ENCODE results near the gene NR3C1.

Gene NR3C1

DNA sequence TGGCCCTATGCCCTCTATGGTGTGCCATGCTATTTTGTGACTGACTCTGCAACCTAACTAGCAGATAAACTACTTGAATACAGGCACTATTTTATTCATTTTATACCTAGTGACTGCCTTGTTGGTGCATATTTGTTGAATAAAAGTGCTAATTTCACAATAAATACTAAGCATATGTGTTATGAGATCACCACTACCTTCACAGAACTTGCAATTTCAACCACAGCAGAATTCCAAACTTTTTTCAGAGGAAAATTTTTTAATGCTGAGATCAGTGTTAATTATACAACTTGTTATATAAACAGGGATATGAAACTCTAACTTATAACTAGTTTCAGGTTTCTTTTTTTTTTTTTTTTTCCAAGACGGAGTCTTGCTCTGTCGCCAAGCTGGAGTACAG is 94.8 kb downstream of the NR3C1 start:
- DNase-seq (ENCODE audit: low read depth) = no peak

- DNase-seq (ENCODE audit: low read depth) = no peak
These were observed 97.4 kb downstream of the NR3C1 start for GRCh38 chr5:143306040-143306439.

DNA sequence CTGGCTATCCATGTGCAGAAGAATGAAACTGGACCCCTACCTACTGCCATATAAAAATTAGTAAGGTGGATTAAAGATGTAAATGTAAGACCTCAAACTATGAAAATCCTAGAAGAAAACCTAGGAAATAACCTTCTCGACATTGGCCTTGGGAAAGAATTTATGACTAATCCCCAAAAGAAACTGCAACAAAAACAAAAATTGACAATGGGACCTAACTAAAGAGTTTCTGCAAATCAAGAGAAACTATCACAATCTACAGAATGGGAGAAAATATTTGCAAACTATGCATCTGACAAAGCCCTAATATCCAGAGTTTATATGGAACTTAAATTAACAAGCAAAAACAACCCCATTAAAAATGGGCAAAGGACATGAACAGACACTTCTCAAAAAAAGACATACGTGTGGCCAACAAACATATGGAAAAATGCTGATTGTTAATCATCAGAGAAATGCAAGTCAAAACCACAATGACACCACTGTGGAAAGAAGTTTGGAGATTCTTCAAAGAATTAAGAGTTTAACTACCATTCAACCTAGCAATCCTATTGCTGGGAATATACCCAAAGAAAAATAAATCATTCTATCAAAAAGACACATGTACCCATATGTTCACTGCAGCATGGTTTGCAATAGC is 98.5 kb downstream of the NR3C1 start:
- no peak for DNase-seq (ENCODE audit: low read depth)

DNA sequence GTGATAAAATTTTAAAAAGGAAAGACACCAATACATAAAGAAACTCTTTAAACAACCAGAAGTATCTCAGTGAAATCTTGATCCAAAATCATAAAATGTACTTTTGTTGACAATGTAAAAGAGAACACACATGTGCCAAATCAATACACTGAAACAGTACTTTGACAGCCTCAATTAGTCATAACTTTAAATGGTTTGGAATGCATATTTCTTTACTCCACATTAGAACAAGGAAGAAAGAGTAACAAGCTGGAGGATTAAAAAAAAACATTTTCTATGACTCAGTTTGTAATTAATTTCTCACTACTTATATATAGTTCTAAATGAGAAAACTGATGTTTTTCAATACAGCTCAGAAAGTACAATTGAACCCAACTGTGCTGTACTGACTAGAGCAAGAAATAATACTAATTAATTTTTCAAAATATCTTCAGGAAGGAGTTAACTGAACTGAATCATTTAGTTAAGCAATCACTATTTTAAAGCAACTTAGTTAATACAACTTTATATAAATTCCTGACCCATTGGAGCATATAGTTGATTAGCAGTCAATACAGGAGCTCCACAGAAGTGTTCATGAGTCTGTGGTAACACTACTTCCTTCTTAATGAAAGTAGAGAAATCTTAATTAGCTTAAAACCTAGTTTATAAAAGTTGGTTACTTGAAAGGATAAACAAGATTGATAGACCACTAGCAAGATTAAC is 101.0 kb downstream of the NR3C1 start:
- no peak for DNase-seq (ENCODE audit: low read depth)

DNA sequence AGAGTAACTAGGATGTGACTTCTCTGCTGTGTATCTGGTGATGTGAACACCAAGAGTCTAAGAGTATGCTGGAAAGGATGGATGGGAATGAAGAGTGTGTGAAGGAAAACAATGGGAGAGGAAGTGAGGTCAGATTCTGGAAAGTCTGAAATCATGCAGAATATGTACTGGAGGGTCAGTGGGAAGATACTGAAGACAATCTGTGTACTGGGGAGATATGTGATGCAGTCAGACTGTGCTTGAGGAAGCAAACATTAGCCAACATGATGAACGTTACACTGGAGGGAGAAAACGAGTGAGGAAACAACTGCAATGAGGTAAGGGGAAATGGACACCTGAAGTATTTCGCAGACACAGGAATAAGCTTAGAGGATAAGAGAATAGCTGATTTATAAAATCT is 105.7 kb downstream of the NR3C1 start:
- no peak for DNase-seq (ENCODE audit: low read depth)

- DNase-seq (ENCODE audit: low read depth) = no peak
These were observed 113.4 kb downstream of the NR3C1 start for GRCh38 chr5:143290125-143290524.

DNA sequence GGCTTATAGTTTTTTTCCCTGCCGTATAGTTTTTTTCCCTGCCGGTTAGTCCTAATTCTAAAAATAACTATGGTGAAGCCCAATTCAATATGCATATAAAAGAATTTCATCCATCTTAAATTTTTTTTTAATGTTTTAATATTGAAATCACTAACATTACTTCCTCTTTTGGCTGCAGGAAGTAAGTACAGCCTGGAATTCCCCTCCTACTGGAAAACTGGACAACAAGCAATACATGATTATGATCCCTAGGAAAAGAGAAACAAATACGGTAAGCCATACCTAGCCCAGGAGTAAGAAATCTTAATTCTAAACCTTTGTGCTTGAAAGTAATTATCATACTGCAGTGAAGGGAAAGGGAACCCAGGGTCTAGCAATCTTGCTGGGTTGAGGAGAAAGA is 119.0 kb downstream of the NR3C1 start:
- DNase-seq (ENCODE audit: low read depth) = no peak

- DNase-seq (ENCODE audit: low read depth) = no peak
These were observed 119.5 kb downstream of the NR3C1 start for GRCh38 chr5:143284002-143284401.

- DNase-seq (ENCODE audit: low read depth) = no peak
These were observed 122.3 kb downstream of the NR3C1 start for GRCh38 chr5:143281226-143281625.

- no peak for DNase-seq (ENCODE audit: low read depth)
These were observed 123.8 kb downstream of the NR3C1 start for GRCh38 chr5:143279698-143280097.

DNA sequence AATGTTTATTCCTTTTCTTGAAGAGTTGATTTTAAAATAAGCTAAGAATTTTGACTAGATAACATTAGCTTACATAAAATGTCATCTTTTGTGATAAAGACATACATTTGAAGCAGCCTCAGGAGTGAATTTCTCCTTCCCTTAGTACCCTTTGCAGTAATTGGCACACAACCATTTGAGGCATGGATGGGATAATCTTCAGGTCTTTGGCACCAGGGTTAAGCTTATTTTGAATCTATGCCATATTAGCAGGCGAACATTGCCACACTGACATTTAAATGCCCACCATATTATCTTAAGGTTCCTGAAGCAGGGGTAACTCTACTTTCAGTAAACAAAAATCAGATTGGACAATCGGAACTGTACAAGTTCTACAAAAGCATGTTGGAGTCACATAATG is 126.0 kb downstream of the NR3C1 start:
- no peak for DNase-seq (ENCODE audit: low read depth)

DNA sequence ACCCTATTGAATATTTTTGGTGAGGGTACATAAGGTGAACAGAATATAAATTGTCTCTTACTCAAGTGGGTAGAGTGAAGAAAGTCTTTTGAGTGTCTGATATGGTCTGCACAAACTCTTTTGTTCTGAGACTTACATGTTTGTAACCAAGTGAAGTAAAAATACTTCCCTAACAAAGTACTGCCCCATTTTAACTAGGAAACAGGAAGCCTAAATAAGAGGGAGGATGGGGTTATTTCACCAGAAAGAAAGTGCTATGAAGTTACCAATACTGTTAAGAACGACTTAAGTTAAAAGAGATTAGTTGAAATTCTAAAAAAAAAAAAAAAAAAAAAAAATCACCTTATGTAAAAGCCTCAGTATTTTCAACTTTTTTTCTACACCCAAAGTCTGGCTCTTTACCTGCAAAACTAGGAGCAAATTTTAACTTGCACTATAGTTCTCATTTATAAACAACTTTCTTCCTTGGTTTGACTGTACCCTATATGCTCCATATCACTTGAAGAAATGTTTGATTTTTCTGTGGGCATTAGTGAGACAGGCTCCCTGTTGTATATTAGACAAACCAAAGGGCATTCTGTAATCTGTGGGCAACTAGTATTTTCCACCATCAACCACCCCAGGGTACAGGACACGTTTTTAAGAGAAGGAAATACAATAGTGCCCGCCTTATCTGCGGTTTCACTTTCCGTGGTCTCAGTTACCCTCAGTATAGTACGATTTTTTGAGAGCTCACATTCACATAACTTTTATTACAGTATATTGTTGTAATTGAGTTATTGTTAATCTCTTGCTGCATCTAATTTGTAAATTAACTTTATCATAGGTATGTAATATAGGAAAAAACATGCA is 127.7 kb downstream of the NR3C1 start:
- DNase-seq (ENCODE audit: low read depth) = no peak

- DNase-seq (ENCODE audit: low read depth) = no peak
These were observed 128.5 kb downstream of the NR3C1 start for GRCh38 chr5:143274952-143275351.

DNA sequence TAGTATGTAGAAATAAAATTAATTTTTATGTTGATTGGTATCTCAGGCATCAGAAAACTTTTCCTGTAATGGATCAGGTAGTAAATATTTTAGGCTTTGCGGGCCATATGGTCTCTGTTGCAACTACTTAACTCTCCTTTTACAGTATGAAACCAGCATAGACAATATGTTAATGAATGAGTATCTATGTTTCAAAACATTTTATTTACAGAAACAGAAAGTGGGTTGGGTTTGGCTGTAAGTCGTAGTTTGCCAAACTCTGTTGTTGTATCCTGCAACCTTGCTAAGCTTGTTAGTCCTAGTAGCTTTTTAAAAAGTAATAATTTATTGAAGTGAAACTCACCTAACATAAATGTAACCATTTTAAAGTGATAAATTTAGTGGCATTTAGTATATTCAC is 132.1 kb downstream of the NR3C1 start:
- DNase-seq (ENCODE audit: low read depth) = no peak

DNA sequence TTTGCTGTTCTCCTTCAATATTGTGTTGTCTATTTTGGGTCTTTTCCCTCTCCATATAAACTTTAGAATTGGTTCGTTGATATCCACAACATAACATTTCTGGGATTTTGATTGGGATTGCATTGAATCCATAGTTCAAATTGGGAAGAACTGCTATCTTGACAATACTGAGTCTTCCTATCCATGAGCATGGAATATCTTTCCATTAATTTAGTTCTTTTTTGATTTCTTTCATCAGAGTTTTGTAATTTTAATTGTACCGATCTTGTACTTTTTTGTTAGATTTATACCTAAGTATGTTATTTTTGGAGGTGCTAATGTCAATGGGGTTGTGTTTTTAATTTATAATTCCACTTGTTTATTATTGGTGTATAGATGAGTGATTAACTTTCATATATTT is 135.1 kb downstream of the NR3C1 start:
- DNase-seq (ENCODE audit: low read depth) = no peak

GRCh38 chr5:143267186-143267585 is 136.3 kb downstream of the NR3C1 start:
- DNase-seq (ENCODE audit: low read depth) = no peak

DNA sequence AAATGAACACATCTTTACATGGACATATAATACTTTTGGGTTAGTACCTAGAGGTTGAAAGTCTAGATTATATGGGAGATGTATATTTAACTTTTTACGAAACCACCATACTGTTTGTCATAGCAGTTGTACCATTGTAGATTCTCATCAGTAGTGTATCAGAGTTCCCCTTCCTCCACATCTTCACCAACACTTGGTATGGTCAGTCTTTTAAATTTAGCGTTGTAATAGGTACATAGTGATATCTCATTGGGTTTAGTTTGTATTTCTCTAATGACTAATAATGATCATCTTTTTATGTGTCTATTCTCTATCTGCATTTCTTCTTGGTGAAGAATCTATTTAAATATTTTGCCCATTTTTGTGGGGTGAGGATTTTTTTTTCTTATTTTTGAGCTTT is 137.5 kb downstream of the NR3C1 start:
- DNase-seq (ENCODE audit: low read depth) = no peak

DNA sequence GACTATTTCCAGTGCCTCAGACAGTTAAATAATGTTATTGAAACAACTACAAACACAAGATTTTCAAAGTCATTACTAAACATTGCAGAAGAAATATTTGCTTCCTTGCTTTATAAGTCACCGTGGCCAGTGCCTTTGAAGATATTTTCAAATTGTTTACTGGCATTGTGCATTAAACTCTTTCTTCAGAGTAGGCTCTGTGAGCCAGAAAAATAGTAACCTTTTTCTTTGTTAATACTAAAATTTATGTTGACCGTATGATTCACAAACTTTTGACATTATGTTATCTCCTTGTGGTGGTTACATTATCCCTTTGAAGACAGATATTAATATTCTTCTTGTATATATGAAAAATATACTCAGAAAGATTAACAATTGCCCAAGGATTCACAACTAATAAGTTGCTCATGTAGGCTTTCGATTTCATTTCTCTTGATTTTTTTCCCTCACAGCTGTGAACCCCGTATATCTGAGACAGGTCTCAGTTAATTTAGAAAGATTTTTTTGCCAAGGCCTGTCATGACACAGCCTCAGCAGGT is 140.1 kb downstream of the NR3C1 start:
- DNase-seq (ENCODE audit: low read depth) = no peak

- DNase-seq (ENCODE audit: low read depth) = no peak
These were observed 140.9 kb downstream of the NR3C1 start for GRCh38 chr5:143262393-143263174.

DNA sequence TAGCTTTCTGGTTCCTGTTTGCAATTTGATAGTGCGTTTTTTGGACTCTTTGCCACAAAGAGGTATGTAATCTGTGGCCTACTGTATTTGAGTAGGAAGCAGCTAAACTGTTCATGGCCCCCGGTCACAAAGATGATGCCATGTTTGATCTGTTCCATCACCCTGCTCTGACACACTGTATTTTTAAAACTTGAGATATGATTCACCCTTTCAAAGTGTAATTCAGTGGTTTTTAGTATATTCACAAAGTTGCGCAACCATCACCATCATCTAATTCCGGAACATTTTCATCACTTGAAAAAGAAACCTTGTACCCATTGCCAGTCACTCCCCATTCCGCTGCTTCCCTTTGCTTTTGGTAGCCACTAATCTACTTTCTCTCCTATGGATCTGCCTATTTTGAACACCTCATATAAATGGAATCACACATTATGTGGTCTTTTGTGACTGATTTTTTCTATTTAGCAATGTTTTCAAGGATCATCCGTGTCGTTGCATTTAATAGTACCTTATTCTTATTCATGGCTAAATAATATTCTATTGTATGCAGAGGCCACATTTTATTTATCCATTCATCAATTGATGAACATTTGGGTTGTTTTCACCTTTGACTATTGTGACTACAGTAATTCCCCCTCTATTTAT is 141.6 kb downstream of the NR3C1 start:
- DNase-seq (ENCODE audit: low read depth) = no peak

- DNase-seq (ENCODE audit: low read depth) = no peak
These were observed 144.3 kb downstream of the NR3C1 start for GRCh38 chr5:143259254-143259605.

Data from T-helper 22 cell (primary cell).